ENCODE measurements around the gene AP1AR.
A peak's percentile ranks its signal among the peaks of the same experiment; 100 is the strongest.
"Not testable (repeated sequence)": the region's sequence is repeated elsewhere in the genome, so short reads cannot be mapped to it uniquely, and the experiment has no call there.

Gene AP1AR

DNA sequence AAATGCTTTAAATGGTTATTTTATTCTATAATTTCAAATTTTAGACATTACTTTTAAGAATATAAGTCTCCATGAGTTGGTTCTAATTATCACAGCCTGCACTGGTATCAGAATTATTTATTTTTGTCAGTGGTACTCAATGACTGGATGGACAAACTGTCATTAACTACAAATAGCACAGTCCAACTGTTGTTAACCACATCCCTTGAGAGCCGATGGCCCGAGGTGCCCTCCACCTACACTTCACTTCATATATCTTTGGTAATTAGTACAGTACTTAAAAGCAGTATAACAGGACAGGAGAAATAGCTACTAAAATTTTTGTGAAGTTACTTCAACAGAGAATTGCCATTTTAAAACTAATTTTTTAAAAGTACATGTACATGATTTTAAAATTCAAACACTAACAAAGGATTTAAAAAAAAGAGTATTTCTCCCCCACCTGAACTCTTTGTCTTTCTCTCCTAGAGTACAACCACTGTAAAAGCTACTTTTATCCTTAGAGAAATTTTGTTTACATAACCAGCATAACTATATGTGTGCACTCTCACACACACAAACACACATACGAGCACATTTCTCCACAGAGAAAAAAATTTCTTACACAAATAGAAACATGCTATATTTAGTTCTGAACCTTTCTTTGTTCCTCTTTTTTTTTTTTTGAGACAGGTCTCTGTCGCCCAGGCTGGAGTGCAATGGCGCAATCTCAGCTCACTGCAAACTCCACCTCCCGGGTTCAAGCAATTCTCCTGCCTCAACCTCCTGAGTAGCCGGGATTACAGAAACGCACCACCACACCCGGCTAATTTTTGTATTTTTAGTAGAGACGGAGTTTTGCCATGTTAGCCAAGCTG, 47.7 kb downstream of the AP1AR start:
- DNase-seq: no peak

DNA sequence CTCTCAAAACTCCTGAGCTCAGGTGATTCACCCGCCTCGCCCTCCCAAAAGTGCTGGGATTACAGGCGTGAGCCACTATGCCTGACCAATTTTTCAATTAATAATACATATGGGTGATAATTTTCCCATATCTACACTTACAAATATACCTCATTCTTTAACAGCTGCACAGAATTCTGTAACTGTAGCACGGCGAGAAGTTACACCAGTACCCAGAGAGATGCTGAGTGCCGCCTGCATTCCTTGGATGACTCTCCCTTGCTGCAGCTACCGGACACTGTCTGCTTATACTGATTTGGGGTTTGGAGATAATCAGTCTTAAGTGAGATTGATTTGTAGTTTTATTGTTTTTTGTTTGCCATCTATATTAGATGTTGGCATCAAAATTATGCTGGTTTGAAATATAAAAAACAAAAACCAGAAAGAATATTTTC, 48.3 kb downstream of the AP1AR start:
- no peak for DNase-seq

DNA sequence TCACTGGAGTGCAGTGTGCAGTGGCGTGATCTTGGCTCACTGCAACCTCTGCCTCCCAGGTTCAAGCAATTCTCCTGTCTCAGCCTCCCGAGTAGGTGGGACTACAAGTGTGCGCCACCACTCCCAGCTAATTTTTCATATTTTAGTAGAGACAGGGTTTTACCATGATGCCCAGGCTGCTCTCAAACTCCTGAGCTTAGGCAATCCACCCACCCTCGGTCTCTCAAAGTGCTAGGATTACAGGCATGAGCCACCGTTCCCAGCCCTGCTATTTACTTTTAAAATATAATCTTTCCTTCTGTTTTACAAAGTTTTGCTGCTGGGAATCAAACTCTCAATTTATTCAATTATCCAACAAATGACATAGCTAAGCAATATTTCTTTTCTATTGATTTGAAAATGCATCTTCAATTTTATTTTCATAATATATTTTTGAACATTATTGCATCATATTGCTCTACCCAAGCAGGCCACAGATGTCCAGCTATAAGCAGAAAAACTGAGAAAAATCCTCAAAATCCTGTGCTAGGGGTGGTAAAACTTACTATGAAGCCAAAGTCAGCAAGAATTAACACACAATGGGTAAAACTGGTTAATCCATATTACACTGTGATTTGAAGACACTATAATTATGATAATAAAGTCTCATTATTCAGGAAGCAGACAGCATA, 48.9 kb downstream of the AP1AR start:
- DNase-seq: peak in 2 of 3 donors; percentile 46 to 49

DNA sequence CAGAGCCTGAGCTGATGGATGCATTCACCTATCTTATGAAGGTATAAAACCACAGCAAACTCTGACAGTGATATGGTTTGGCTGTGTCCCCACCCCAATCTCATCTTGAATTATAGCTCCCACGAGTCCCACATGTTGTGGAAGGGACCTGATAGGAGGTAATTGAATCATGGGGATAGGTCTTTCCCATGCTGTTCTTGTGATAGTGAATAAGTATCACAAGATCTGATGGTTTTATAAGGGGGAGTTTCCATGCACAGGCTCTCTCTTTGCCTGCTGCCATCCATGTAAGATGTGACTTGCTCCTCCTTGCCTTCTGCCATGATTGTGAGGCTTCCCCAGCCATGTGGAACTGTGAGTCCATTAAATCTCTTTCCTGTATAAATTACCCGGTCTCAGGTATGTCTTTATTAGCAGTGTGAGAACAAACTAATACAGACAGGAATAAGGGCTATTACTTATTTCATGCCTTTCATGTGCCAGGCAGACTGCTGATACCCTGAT, 50.4 kb downstream of the AP1AR start:
- peak in 1 of 3 donors; percentile 26 for DNase-seq

DNA sequence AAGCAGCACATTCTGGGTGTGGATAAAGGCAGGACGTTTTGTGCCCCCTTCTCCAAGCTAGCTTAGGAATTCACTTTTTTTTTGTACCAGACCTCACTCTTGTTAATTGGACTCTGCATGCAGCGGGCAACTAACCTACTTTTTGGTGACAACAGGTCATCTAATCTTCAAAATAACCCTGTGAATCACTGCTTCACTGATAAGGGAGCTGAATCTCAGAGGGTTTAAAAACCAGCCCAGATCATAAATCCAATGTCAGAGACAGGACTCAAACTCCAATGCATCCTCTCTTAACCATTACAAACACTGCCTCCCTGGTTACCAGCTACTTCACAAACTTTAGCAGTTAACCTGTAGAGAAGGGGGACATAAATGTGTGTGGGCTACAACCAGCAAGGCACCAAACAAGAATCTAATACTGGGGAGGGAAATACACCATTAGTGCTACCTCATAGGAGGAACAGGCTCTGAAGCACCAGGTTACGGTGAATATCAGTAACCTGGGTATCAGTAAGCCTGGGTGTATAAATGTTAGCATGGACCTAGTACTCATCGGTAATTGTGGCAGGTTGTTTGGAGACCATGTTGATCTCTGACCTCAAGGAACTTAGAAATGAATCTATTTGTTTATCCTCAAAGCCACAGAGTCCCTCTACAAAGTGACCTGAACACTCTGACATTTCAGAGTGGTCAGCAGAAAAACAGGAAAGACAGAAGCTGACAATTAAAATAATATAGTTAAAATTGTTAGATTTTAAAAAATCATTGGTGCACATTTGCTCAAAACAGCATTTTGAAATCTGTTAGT, 51.5 kb downstream of the AP1AR start:
- no peak for DNase-seq

DNA sequence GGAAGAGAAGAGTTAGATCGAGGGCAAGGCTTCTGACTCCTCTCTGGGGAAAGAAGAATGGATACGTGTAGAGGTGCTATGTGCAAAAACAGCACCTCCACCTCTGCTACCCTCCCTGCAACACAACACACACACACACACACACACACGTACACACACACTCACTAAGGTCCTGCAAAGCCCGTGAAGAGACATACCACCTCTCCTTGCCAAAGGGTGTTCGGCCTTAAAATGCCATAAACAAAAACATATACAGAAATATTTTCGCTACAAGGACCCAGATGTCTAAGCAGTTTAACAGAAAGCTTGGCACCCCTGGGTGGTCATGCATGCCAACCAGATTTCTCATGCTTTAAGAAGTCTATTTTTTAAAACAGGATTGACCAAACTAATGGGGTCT, 52.6 kb downstream of the AP1AR start:
- DNase-seq: no peak

DNA sequence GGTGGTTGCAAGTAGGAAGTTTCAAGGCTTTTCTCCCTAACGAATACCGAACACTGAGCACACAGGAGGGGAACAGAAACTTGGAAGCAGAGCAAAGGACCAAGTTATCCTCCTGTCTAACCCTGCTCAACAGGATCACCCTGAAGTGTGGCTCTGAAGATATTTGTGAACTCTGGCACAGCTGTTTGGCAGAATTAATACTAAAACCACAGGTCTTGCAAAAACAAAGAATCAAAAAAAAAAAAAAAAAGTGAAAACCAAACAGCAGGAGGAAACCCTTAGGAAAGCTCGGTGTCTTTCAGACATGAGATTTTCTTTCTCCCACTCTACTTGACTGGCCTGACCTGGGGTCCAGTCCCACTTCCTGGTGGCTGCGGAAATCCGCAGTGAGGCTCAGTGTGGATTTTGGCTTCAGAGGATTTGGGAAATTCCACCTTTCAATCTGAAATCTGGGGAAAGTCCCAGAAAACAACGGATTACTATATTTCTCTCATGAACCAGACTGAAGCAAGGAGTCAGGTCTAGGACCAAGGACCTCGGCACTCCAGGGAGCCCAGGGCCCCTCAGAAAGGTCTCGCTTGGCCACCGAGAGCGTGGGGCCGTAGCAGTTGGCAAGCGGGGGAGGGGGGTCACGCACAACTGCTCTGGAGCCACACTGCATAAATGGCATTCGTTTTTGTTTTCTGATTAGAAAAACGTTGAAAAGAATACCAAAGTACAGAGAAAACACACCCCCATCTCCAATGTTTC, 53.2 kb downstream of the AP1AR start:
- peak; percentile 78 to 88 (median 83) for DNase-seq

DNA sequence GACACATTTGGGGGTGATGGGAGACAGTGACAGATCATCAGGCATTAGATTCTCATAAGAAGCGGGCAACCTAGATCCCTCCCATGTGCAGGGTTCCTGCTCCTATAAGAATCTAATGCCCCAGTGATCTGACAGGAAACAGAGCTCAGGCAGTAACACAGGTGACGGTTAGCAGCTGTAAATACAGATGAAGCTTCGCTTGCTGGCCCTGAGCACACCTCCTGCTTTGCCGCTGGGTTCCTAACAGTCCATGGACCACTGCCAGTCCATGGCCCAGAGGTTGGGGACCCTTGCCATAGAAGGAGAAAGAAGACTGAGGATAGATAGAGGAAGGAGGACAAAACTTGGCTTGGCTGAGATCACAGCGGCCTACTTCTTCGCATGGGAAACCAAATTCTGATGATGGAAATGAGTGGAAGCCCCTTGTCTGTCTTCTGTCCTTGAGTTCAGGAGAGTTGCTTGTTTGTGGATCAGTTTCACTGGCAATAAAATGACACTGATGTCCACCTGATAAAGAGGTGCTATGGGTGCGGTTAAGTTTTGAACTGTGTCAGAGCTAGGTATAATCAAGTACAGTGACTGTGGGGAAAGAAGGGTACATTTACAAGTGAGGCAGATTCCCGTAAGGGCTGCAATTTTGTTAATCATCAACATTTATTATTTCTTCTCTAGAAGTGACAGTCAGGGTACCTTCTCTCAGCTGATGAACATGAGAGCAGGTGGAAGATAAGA, 55.8 kb downstream of the AP1AR start:
- DNase-seq: no peak

DNA sequence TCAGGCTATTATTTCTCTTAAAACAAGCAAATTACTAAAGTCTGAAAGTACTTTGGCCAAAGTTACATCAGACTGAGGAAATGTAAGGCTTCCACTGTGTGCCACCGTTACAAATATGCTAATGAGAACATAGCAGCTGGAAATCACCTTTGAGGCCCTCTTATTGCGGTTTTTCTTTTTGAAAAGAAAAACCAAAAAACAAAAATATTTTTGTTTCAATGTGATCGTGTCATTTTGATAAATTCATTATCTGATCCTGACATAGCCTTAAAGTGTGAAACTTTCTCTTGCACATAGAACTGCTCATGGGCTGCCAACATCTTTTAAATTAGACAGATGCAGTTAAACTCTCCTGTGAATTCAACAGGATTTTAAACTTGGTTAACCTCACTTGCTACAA, 56.9 kb downstream of the AP1AR start:
- peak in 2 of 3 donors; percentile 35 to 55 for DNase-seq

DNA sequence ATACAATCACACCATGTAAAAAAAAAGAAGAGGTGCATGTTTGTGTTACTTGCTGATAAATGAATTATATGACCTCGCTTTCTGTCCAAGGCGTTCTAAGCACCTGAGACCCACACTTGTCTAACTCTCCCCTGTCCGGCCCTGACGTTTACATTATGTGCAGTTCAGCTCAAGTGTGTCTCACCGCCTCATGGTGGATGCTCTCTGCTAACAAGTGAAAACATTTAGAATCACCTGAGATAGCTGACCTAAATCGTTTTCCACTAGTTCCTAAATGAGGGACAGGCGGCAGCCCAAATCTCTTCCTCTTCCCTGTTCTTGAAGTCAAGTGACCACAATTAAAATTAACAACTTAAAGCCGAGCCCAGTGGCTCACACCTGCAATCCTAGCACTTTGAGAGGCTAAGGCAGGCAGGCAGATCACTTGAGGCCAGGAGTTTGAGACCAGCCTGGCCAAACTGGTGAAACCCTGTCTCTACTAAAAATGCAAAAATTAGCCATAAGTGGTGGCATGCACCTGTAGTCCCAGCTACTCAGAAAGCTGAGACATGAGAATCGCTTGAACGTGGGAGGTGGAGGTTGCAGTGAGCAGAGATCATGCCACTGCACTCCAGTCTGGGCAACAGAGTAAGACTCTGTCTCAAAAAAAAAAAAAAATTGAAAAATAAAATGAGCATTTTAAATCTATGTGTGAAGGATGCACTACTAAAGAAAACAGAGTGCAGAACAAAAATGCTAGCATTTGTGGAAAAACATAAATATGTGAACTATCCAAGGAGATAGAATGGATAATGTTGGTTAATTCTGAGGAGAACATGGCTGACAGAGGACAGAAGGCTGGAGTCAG, 58.0 kb downstream of the AP1AR start:
- DNase-seq: no peak

DNA sequence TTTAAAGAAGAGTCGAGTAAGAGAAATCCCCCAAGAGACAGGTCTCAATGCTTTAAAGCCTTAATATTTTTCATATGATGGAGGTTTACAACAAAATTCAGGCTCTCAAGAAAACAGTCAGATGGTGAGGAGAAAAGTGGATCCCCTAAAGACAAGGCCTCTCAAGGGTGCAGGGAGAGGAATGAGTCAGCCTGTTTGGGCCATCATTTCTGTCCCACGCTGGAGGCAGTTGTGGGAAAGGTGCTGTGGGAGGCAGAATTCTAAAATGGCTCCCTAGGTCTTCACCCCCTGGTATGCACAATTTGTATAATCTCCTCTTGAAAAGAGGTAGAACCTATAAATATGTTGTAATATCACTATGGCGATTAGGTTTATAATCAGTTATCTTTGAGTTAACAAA, 58.8 kb downstream of the AP1AR start:
- peak in 2 of 3 donors; percentile 29 to 45 for DNase-seq

DNA sequence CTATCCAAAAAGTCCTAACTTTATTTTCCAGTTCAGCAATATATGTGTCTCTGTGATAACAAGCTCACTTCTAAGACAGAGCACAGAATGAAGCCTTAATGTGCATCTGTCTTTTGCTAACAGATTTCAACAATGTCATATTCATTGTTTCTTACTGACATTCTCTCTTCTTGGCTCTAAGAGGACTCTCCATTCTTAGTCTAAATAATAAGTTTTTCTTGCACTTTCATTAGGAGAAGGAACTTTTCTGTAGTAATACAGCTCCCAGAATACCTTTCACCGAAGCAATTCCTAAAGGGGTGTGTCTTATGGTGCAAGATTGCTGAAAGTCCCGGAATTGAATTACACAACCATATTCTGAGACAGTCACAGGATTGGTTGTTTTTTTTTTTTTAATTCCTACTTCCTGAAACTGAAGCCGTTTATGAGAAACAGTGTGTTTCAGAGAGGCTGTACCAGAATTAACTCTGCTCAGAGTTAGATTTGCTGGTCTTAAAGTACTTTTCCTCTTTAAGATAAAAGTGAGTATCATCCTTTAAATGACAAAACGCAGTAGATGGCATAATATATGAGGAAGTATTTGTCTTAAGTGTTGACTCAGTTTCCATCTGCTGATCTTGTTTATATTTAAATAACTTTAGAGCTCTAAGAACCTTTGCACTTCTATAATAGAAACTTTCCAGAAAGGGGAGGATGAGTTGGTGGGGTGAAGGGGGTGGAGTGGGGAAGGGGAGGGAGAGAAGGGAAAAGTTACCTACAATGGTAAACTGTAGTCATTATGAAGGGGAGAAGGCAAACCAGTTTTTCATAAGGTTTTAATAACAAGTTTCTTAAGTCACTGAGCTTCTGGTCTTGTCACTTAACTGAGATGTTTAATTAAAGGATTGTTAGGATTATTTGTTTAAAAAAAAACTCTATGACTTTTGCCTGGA, 65.6 kb downstream of the AP1AR start, which contains the start of gene ALPK1:
Gene ALPK1 (plus strand): TSS at position 421 of the 932 bp plus-strand sequence.
- DNase-seq: peak; percentile 83 to 98 (median 95)

DNA sequence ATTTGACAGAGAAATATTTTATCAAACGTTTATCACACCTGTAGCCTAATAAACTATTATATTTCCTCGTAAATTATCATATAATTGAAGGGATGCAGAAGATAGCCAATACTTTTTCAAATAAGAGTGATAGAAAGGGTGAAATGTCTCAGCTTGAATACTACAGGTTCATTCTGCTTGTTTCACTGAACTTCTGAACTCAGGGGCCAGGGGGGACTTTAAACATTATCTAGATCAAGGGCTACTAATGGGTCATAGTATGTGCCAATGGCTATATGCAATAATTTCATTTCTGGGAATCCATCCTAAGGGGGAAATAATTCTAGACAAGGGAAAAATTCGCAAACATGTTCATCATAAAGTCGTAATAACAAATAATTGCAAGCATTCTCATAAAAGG, 68.1 kb downstream of the AP1AR start:
- no peak for DNase-seq

DNA sequence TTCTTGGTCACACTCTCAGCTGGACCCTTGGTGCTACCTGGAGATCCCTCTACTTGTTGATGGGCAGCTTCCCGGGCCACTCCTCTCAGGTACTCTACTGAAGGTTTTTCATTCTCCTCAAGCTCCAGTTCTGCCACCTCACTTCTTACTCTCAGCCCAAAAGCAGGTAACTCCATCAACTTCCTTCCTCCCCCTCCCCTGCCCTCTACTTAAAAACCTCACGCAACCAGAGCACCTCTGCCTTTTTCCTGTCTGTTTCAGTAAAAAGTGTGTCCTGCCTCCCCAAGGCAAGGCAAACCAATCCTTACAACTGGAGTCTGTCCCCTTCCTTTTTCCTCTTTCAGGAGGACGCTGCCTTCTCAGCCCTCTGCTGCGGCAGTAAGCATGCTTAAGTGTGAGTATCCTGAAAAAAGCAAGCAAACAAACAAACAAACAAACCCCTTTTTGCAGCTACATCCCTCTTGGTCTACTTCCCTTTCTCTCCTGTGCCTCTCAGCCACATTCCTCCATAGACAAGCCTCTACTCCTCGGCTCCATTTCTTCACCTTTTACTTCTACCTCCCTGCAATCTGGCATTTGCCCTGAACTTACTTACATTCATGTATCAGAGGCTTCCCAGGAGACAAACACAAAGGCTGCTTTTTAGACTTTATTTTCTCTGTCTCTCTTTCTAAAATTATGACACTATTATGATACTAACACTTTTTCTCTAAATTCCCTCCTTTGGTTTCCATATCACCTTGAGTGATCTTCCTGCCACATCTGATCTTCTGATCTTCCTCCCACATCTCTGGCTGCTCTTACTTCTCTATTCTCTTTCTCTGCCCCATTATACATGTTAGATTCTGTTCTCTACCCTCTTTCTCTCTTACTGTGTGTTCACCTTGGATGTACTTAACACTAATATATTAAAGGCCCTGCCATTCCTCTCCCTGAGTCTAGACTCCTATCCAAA, 71.0 kb downstream of the AP1AR start:
- DNase-seq: no peak

DNA sequence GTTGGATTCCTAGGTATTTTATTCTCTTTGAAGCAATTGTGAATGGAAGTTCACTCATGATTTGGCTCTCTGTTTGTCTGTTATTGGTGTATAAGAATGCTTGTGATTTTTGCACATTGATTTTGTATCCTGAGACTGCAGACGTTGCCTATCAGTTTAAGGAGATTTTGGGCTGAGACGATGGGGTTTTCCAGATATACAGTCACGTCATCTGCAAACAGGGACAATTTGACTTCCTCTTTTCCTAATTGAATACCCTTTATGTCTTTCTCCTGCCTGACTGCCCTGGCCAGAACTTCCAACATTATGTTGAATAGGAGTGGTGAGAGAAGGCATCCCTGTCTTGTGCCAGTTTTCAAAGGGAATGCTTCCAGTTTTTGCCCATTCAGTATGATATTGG, 73.9 kb downstream of the AP1AR start:
- peak in 2 of 3 donors; percentile 32 to 56 for DNase-seq

DNA sequence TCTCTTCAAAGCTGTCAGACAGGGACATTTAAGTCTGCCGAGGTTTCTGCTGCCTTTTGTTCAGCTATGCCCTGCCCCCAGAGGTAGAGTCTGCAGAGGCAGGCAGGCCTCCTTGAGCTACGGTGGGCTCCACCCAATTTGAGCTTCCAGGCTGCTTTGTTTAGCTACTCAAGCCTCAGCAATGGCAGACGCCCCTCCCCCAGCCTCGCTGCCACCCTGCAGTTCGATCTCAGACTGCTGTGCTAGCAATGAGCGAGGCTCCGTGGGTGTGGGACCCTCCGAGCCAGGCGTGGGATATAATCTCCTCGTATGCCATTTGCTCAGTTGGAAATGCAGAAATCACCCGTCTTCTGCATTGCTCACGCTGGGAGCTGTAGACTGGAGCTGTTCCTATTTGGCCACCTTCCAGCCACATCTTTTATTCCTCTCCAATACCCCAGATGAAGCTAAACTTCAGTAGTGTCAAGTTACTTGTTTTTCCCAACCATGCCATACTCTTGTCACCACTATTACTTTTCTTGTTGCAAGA, 77.7 kb downstream of the AP1AR start:
- not testable (repeated sequence) for DNase-seq

DNA sequence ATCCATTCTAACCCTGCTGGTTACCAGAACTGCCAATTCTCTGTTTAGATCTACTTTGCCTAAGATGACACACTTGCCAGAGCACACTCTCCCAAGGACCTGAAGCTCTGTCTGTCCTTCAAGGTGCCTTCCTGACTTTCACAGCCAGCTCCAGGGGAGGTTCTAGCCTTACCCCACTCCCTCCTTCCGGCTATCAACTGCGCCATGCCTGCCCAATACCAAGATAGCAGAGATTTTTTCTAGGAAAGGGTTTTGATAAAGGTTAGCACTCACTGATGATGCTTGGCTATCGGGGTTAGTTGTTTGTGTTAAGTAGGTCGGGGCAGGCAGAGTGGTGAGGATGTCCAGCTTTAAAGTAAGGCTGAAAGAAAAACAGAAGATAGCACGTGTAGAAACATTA, 79.9 kb downstream of the AP1AR start:
- no peak for DNase-seq
